HepG2 (cell line): ENCODE measurements around the gene MTF2. TPM values are rescaled to one million over a fixed set of nuclear protein-coding genes. Genes with fewer than 3 reads are reported as not detected.

Source experiments
- ATAC-seq: fragments of 200-7000 bp; cut with Tn5 transposase; 3 replicates; pipeline ENCODE4 v1.9.1; 2020; ENCODE audit warnings: mild to moderate bottlenecking, moderate library complexity
- BruUV-seq: library from RNA; stranded (reverse); fragments of 400-500 nt; replicated peaks from 2 replicates; lab custom pipeline; 2021; lab: Mats Ljungman, UMichigan
- CTCF ChIA-PET: fragments of 300-600 bp; formaldehyde crosslinking; extraction: SDS; loops from one replicate; lab custom pipeline; 2021; ENCODE audit warnings: low total read pairs, inconsistent platforms, low intra/inter-chr PET ratio; lab: Yijun Ruan, JAX
- POLR2A ChIA-PET: fragments of 350-600 bp; sonication (Branson Sonifier 250); formaldehyde crosslinking; loops from one replicate; lab custom pipeline; 2020; ENCODE audit warnings: antibody characterized with exemption, inconsistent platforms; lab: Yijun Ruan, JAX
- DNase-seq: peaks from one replicate; pipeline ENCODE4 v3.0.0-alpha.2; 2015; ENCODE audit warnings: low spot score
- FAIRE-seq: peaks from 3 replicates; lab custom pipeline; 2011; peaks lifted over from hg19 to GRCh38; lab: Jason Lieb, UNC
- H2AFZ ChIP-seq: one replicate; pipeline ENCODE4 v1.6.1; 2011; ENCODE audit warnings: low read length, inconsistent platforms
- H3K27ac ChIP-seq: fragments of 300-600 bp; 3 replicates; pipeline ENCODE4 v1.8.0; 2011; ENCODE audit warnings: mixed run types, mild to moderate bottlenecking, mixed read lengths, low read length, inconsistent platforms; ENCODE audit not compliant: insufficient read depth; ENCODE audit errors: extremely low read length
- H3K27me3 ChIP-seq, 2 experiments: fragments of 200-600 bp in 1 of 2; 2 replicates in 1 of 2; 3 replicates in 1 of 2; pipeline versions ENCODE4 v1.6.0 to v1.8.0; 2011; ENCODE audit warnings: low read length in 2 of 2, mild to moderate bottlenecking in 2 of 2, moderate library complexity in 2 of 2, inconsistent platforms in 1 of 2; ENCODE audit not compliant: insufficient read depth in 2 of 2, control insufficient read depth in 1 of 2
- H3K36me3 ChIP-seq, 2 experiments: fragments of 200-600 bp in 1 of 2; replicated peaks in 1 of 2; 2 replicates in 1 of 2; 3 replicates in 1 of 2; pipeline versions ENCODE4 v1.5.1 to v1.8.0; 2011; ENCODE audit warnings: low read length in 2 of 2, inconsistent platforms in 1 of 2; ENCODE audit not compliant: insufficient read depth in 2 of 2, control insufficient read depth in 1 of 2
- H3K4me1 ChIP-seq: 2 replicates; pipeline ENCODE4 v1.5.1; 2012; ENCODE audit warnings: low read length, inconsistent platforms; ENCODE audit not compliant: insufficient read depth
- H3K4me2 ChIP-seq: 2 replicates; pipeline ENCODE4 v1.6.0; 2011; ENCODE audit warnings: low read depth, low read length, inconsistent platforms
- H3K4me3 ChIP-seq, 3 experiments: fragments of 200-600 bp in 1 of 3; sonication (generic), shearing (Covaris generic) in 1 of 3; replicated peaks in 1 of 3; 2 replicates each; pipeline ENCODE4 v1.5.1; 2011 to 2016; ENCODE audit warnings: low read length in 3 of 3, inconsistent platforms in 2 of 3, low read depth in 2 of 3, mild to moderate bottlenecking in 2 of 3, control low read depth in 1 of 3, mixed read lengths in 1 of 3; ENCODE audit not compliant: insufficient read depth in 1 of 3
- H3K79me2 ChIP-seq: one replicate; pipeline ENCODE4 v1.6.1; 2011; ENCODE audit warnings: low read length, inconsistent platforms; ENCODE audit not compliant: insufficient read depth
- H3K9ac ChIP-seq: 2 replicates; pipeline ENCODE4 v1.6.0; 2011; ENCODE audit warnings: mild to moderate bottlenecking, low read depth, low read length, inconsistent platforms; ENCODE audit not compliant: insufficient read depth
- H3K9me3 ChIP-seq: 2 replicates; pipeline ENCODE4 v1.5.1; 2012; ENCODE audit warnings: mild to moderate bottlenecking, low read length
- H4K20me1 ChIP-seq: 2 replicates; pipeline ENCODE4 v1.6.0; 2011; ENCODE audit warnings: inconsistent platforms, mild to moderate bottlenecking, low read length, moderate library complexity; ENCODE audit not compliant: insufficient read depth
- BHLHE40 ChIP-seq: IDR thresholded peaks from 2 replicates; pipeline ENCODE4 v1.6.1; 2011; ENCODE audit warnings: low read length, improper control_type of control experiment
- MAFK ChIP-seq, 2 experiments: IDR thresholded peaks in 1 of 2; conservative IDR thresholded peaks in 1 of 2; 2 replicates each; pipeline ENCODE4 v1.6.1; 2011; ENCODE audit warnings: improper control_type of control experiment in 2 of 2, low read length in 2 of 2
- ZFP1 ChIP-seq: IDR thresholded peaks from 2 replicates; pipeline ENCODE4 v1.6.1; 2016
- ZNF317 ChIP-seq: sonication (generic); formaldehyde crosslinking; IDR thresholded peaks from 2 replicates; pipeline ENCODE4 v1.5.0; 2020; ENCODE audit warnings: mild to moderate bottlenecking, missing genetic modification reagents
- ZNF577 ChIP-seq: sonication (generic); formaldehyde crosslinking; IDR thresholded peaks from 2 replicates; pipeline ENCODE4 v1.4.0; 2020; ENCODE audit warnings: mild to moderate bottlenecking, low read depth, missing genetic modification reagents, borderline replicate concordance
- WGBS: methylation state at CpG from one replicate; pipeline ENCODE4 v1.1.6; 2017; ENCODE audit warnings: low lambda C conversion rate; 5-methylcytosine and 5-hydroxymethylcytosine counted together
- in situ Hi-C: cut with HindIII; loops from 2 replicates; pipeline ENCODE4 v1.10.0; 2017; ENCODE audit warnings: low pct_unique_long_range_greater_than_20kb; ENCODE audit not compliant: extremely low pct_ligation_motif_present
- intact Hi-C: fragments of 100-400 bp; cut with micrococcal nuclease; formaldehyde crosslinking; loops from one replicate; pipeline ENCODE4 v1.10.0; 2022; ENCODE audit not compliant: unreplicated experiment
- polyA plus RNA-seq, 8 experiments: library from polyadenylated mRNA; depleted of rRNA in 3 of 8; stranded (reverse) in 7 of 8; unstranded in 1 of 8; fragments of >200 nt; fragmentation: Illumina TruSeq in 4 of 8; extraction: Trizol in 4 of 8; gene quantifications; 2 replicates each; pipeline versions ENCODE4 v1.2.1 to v1.2.3, GENCODE V29; 2011 to 2016; ENCODE audit warnings: low read depth in 4 of 8, missing spikeins in 1 of 8, mixed read lengths in 1 of 8; ENCODE audit not compliant: insufficient read depth in 1 of 8
- total RNA-seq, 5 experiments: library from RNA; depleted of rRNA; stranded (reverse); fragments of >200 nt; fragmentation: Illumina TruSeq; extraction: Trizol; gene quantifications; 2 replicates each; pipeline ENCODE4 v1.2.3, GENCODE V29; 2016; ENCODE audit warnings: low read depth in 1 of 5

MTF2 gene
- total and polyA plus RNA-seq, 2 of the 13 experiments (the other 11 are each of a cell fraction or from before 2014, with no cell fraction given), result 48.7 to 53.9 TPM

- FAIRE-seq (no peak), DNase-seq (no peak), ATAC-seq (no peak)
- Histone ChIP-seq H3K9me3 (no peaks in the 10 kb centered on the region), H3K4me1 (no peaks in the 10 kb centered on the region), H3K79me2 (peaks cover 79% of the 10 kb centered on the region), H3K36me3 (peaks cover 1 to 12% of the 10 kb centered on the region in 2 experiments; a peak in 3 of 5 replicates), H3K27ac (no peak overlapping the region), H3K27me3 (no peaks in the 10 kb centered on the region), H3K4me2 (no peak overlapping the region), H2AFZ (no peak overlapping the region), H4K20me1 (no peaks in the 10 kb centered on the region), H3K9ac (no peak overlapping the region), H3K4me3 (no peak overlapping the region)
- ChIA-PET POLR2A (no interaction called here), CTCF (no interaction called here)
- in situ Hi-C loops, result no loop called here
- no TSS peak for BruUV-seq
- 100% methylated on average over 4 of the region's 4 CpGs for WGBS
- TF ChIP-seq ZNF577 (no peak), ZFP1 (CRISPR knock-in tag) (peak; percentile 71; the same call in 1 of the 2 replicates)
- intact Hi-C loops, result no loop called here
Observed at GRCh38 chr1:93107395-93107794, 28.3 kb downstream of the MTF2 start.

- H4K20me1 ChIP-seq, result no peaks in the 10 kb centered on the region
- CTCF ChIA-PET, result no interaction called here
- H3K36me3 ChIP-seq, result peaks cover 1 to 18% of the 10 kb centered on the region in 2 experiments; a peak in 3 of 5 replicates
- H3K27me3 ChIP-seq, result no peaks in the 10 kb centered on the region
- DNase-seq (no peak), ATAC-seq (no peak), FAIRE-seq (no peak)
- H3K79me2 ChIP-seq, result peaks cover 73% of the 10 kb centered on the region
- no TSS peak for BruUV-seq
- WGBS, result 97% methylated on average over 2 of the region's 2 CpGs
- H3K4me1 ChIP-seq, result peaks cover 5% of the 10 kb centered on the region
- no peak overlapping the region for H3K4me2 ChIP-seq
- H3K27ac ChIP-seq, result no peak overlapping the region
- no peak overlapping the region for H3K4me3 ChIP-seq
- POLR2A ChIA-PET, result no interaction called here
- H3K9ac ChIP-seq, result no peak overlapping the region
- in situ Hi-C loops, result no loop called here
- TF ChIP-seq MAFK (conservative IDR thresholded peaks at IDR 0.05 in 1 of 2, IDR thresholded peaks at IDR 0.05 in 1 of 2; ENCODE audit: low read length in 2 of 2) (0 out of 4 replicates have a peak, but pooled peaks of 1 of the 2 experiments have one; percentile 1), BHLHE40 (no peak), ZNF317 (CRISPR knock-in tag) (peak; percentile 91)
- intact Hi-C loops, result no loop called here
- no peaks in the 10 kb centered on the region for H3K9me3 ChIP-seq
- no peak overlapping the region for H2AFZ ChIP-seq
Observed at GRCh38 chr1:93108335-93108734, 29.3 kb downstream of the MTF2 start.
